Endothelial cell of umbilical vein (primary cell): Measurements from ENCODE around the gene SELPLG.

Source experiments
- CTCF ChIP-seq, 2 donors: IDR thresholded peaks; 1 replicate in 1 of 2; 2 replicates in 1 of 2; pipeline ENCODE4 v1.5.1; 2011; ENCODE audit warnings: low read length in 2 of 2, mild to moderate bottlenecking in 2 of 2, moderate library complexity in 2 of 2, control low read depth in 1 of 2, inconsistent platforms in 1 of 2, low read depth in 1 of 2; ENCODE audit not compliant: insufficient read depth in 1 of 2; ENCODE audit errors: extremely low read depth in 1 of 2
- POLR2AphosphoS5 ChIP-seq: IDR thresholded peaks from 2 replicates; pipeline ENCODE4 v1.6.1; 2012; ENCODE audit warnings: low read depth, mild to moderate bottlenecking, control low read depth, low read length, moderate library complexity; ENCODE audit not compliant: insufficient read depth

- TF ChIP-seq POLR2AphosphoS5 (no peak), CTCF (IDR thresholded peaks at IDR 0.05; ENCODE audit: extremely low read depth in 1 of 2, insufficient read depth in 1 of 2, low read depth in 1 of 2, low read length in 2 of 2) (no peak)
Measured at GRCh38 chr12:108589840-108590229, 43.9 kb downstream of the SELPLG start.
